ENCODE measurements around the gene NDUFS5. TPM values are rescaled to one million over a fixed set of nuclear protein-coding genes. Genes with fewer than 3 reads are reported as not detected.
"Not testable (repeated sequence)": the region's sequence is repeated elsewhere in the genome, so short reads cannot be mapped to it uniquely, and the experiment has no call there.

The NDUFS5 gene
- polyA plus RNA-seq, 2 of the 4 experiments (the other 2 are of a cell fraction), result 540 to 711 TPM

DNA sequence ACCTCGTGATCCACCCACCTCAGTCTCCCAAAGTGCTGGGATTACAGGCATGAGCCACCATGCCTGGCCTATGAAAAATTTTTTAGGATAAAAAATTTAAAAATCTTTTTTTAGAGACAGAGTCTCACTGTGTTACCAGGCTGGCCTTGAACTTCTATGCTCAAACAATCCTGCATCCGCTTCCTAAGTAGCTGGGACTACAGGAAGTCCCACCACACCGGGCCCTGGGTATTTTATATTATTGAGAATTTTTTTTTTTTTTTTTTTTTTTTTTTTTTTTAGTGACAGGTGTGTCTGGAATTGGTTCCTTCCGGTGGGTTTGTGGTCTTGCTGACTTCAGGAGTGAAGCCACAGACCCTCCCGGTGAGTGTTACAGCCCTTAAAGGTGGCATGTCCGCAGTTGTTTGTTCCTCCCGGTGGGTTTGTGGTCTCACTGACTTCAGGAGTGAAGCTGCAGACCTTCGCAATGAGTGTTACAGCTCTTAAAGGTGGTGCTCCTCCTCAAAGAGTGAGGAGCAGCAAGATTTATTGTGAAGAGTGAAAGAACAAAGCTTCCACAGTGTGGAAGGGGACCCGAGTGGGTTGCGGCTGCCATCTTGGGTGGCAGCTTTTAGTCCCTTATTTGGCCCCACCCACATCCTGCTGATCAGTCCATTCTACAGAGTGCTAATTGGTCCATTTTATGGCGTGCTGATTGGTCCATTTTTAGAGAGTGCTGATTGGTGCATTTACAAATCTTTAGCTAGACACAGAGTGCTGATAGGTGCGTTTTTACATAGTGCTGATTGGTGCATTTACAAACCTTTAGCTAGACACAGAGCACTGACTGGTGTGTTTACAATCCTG is 48.5 kb upstream of the NDUFS5 start:
- FAIRE-seq; H3K4me3 ChIP-seq; H3K27ac ChIP-seq; DNase-seq (ENCODE audit: low read depth in 1 of 2, low spot score in 1 of 2); POLR2A ChIA-PET; H3K4me1 ChIP-seq; H3K9me3 ChIP-seq; H3K4me2 ChIP-seq; ATAC-seq: not testable (repeated sequence)
- peak; percentile 56 for TF ChIP-seq MAFK (IDR thresholded peaks at IDR 0.05; ENCODE audit: partially characterized antibody)
- CTCF ChIA-PET, result interaction anchor here (0.6 kb wide), 1 partner anchor 89 kb away, joined by 3 read pairs; no protein-coding TSS in a partner anchor
- WGBS (ENCODE audit: missing lambda C conversion rate), result 59% methylated on average over 11 of the region's 12 CpGs

DNA sequence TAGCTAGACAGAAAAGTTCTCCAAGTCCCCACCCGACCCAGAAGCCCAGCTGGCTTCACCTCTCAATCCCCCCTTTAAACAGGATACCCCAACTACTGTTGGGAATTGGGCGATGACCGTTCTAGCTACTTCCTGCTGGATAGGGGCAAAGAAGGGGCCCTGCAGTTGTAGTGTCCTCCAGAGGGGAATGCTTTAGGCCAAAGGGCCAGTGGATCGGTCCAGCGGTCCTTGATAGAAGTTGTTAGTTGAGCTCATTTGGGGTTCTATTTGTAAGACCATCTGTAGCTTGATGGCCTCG is 48.0 kb upstream of the NDUFS5 start:
- H3K4me1 ChIP-seq; ATAC-seq; POLR2A ChIA-PET; H3K4me3 ChIP-seq; DNase-seq (ENCODE audit: low read depth in 1 of 2, low spot score in 1 of 2); FAIRE-seq; H3K27ac ChIP-seq; H3K9me3 ChIP-seq; H3K4me2 ChIP-seq: not testable (repeated sequence)
- CTCF ChIA-PET, result interaction anchor here (0.6 kb wide), 1 partner anchor 89 kb away, joined by 3 read pairs; no protein-coding TSS in a partner anchor
- 65% methylated on average over 4 of the region's 6 CpGs for WGBS (ENCODE audit: missing lambda C conversion rate)

GRCh38 chr1:38979380-38979779 is 46.8 kb upstream of the NDUFS5 start:
- FAIRE-seq; H3K4me2 ChIP-seq; DNase-seq (ENCODE audit: low read depth in 1 of 2, low spot score in 1 of 2); ATAC-seq; H3K4me3 ChIP-seq; CTCF ChIA-PET; H3K27ac ChIP-seq; H3K9me3 ChIP-seq; H3K4me1 ChIP-seq; POLR2A ChIA-PET: not testable (repeated sequence)
- WGBS (ENCODE audit: missing lambda C conversion rate), result 46% methylated on average over 1 of the region's 1 CpG

DNA sequence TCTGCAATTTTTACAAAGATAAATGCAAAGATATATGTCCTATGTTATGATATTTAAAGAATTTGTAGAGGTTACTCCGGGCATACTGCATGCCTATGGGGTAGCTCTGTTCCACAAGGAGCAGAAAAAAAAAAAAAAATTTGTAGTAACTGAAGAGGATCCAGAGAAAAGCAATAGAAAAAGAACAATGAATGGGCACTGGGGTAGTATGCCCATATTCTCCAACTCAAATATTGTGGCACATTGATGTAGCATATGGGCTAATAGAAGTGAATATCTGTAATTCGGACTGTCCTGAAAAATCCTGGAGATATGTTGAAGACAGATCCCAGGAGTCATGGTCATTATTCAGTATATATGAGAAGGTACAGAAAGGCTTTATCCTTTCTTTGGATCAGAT is 36.2 kb upstream of the NDUFS5 start:
- POLR2A ChIA-PET, result interaction anchor here (0.6 to 1.7 kb wide), 3 partner anchors 36 to 120 kb away, joined by 4 to 7 read pairs (median 5); partner anchors contain the start of gene NDUFS5
- 84% methylated on average over 2 of the region's 2 CpGs for WGBS (ENCODE audit: missing lambda C conversion rate)

GRCh38 chr1:38990386-38990737 is 35.8 kb upstream of the NDUFS5 start:
- peak; percentile 19 to 31; a peak in 5 of 6 replicates for ATAC-seq
- ChIA-PET POLR2A (interaction anchor here (0.6 to 1.2 kb wide), 2 partner anchors 36 to 121 kb away, joined by 5 to 7 read pairs; partner anchors contain the start of gene NDUFS5), CTCF (no interaction called here)
- Histone ChIP-seq H3K4me1 (peaks cover 42% of the 10 kb centered on the region), H3K27ac (peak overlapping the region; percentile 98 to 99), H3K9me3 (no peaks in the 10 kb centered on the region), H3K4me2 (peak overlapping the region; percentile 85), H3K4me3 (peak overlapping the region; percentile 100)
- TF ChIP-seq EHMT2 (IDR thresholded peaks at IDR 0.05; ENCODE audit: low read depth) (no peak), MYC (IDR thresholded peaks at IDR 0.05; ENCODE audit: borderline replicate concordance, low read length) (no peak), HOXB13 (CRISPR knock-in tag; IDR thresholded peaks at IDR 0.05; ENCODE audit: low read depth) (no peak), EHF (CRISPR knock-in tag; IDR thresholded peaks at IDR 0.05) (no peak), NFE2L2 (conservative IDR thresholded peaks at IDR 0.05; ENCODE audit: low read length) (no peak), FOSL2 (IDR thresholded peaks at IDR 0.05) (no peak), FOSL2 (CRISPR knock-in tag; IDR thresholded peaks at IDR 0.05) (no peak), RAD21 (conservative IDR thresholded peaks at IDR 0.05 in 1 of 2, IDR thresholded peaks at IDR 0.05 in 1 of 2) (no peak), HOXA7 (CRISPR knock-in tag; IDR thresholded peaks at IDR 0.05) (no peak), KDM5A (IDR thresholded peaks at IDR 0.05) (no peak), CHD4 (IDR thresholded peaks at IDR 0.05; ENCODE audit: borderline replicate concordance) (no peak)
- DNase-seq (ENCODE audit: low read depth in 1 of 2, low spot score in 1 of 2), result no peak
- no peak for FAIRE-seq
- WGBS (ENCODE audit: missing lambda C conversion rate), result 44% methylated on average over 5 of the region's 5 CpGs

More for the DNA sequence above, 36.2 kb upstream of the NDUFS5 start:
- FAIRE-seq (no peak), ATAC-seq (no peak), DNase-seq (ENCODE audit: low read depth in 1 of 2, low spot score in 1 of 2) (no peak)
- TF ChIP-seq, protein P1, sequence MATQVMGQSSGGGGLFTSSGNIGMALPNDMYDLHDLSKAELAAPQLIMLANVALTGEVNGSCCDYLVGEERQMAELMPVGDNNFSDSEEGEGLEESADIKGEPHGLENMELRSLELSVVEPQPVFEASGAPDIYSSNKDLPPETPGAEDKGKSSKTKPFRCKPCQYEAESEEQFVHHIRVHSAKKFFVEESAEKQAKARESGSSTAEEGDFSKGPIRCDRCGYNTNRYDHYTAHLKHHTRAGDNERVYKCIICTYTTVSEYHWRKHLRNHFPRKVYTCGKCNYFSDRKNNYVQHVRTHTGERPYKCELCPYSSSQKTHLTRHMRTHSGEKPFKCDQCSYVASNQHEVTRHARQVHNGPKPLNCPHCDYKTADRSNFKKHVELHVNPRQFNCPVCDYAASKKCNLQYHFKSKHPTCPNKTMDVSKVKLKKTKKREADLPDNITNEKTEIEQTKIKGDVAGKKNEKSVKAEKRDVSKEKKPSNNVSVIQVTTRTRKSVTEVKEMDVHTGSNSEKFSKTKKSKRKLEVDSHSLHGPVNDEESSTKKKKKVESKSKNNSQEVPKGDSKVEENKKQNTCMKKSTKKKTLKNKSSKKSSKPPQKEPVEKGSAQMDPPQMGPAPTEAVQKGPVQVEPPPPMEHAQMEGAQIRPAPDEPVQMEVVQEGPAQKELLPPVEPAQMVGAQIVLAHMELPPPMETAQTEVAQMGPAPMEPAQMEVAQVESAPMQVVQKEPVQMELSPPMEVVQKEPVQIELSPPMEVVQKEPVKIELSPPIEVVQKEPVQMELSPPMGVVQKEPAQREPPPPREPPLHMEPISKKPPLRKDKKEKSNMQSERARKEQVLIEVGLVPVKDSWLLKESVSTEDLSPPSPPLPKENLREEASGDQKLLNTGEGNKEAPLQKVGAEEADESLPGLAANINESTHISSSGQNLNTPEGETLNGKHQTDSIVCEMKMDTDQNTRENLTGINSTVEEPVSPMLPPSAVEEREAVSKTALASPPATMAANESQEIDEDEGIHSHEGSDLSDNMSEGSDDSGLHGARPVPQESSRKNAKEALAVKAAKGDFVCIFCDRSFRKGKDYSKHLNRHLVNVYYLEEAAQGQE (IDR thresholded peaks at IDR 0.05), result no peak
- no peak for TF ChIP-seq MAFK (IDR thresholded peaks at IDR 0.05; ENCODE audit: partially characterized antibody)
- TF ChIP-seq KDM1A (IDR thresholded peaks at IDR 0.05; ENCODE audit: low read depth), result no peak
- no peak for TF ChIP-seq USF2 (IDR thresholded peaks at IDR 0.05)
- no peak for TF ChIP-seq POLR2AphosphoS2 (conservative IDR thresholded peaks at IDR 0.05; ENCODE audit: low read length)
- Histone ChIP-seq H3K9me3 (no peaks in the 10 kb centered on the region), H3K27ac (peak overlapping the region; percentile 98 to 99), H3K4me1 (peaks cover 45% of the 10 kb centered on the region), H3K4me2 (peak overlapping the region; percentile 85), H3K4me3 (peak overlapping the region; percentile 100; the same call in 1 of the 3 replicates)
- CTCF ChIA-PET, result no interaction called here
